Measurements from ENCODE around the gene LMNB1.

- no peak for TF ChIP-seq CTCF (conservative IDR thresholded peaks at IDR 0.05)
- no peak for TF ChIP-seq ZFX (IDR thresholded peaks at IDR 0.05)
Observed at GRCh38 chr5:126855266-126855665, 78.3 kb downstream of the LMNB1 start.
